Lung microvascular endothelial cell (primary cell): ENCODE data around the gene SYNDIG1. TPM values are rescaled to one million over a fixed set of nuclear protein-coding genes. Genes with fewer than 3 reads are reported as not detected.

ENCODE experiments used
- DNase-seq, 2 donors: peaks; one replicate each; pipeline versions ENCODE4 v3.0.0 to v3.0.0-alpha.2; 2010; ENCODE audit warnings: low read depth in 2 of 2
- total RNA-seq: library from RNA; depleted of rRNA; stranded (reverse); fragments of >200 nt; gene quantifications from 2 replicates; pipeline ENCODE4 v1.2.1, GENCODE V29; 2014

Gene SYNDIG1
- total RNA-seq, 1 donor from 2014 or later = not detected

GRCh38 chr20:24630486-24631172, 161.2 kb downstream of the SYNDIG1 start:
- no peak for DNase-seq

- DNase-seq = no peak
Observed at GRCh38 chr20:24631173-24631505, 161.7 kb downstream of the SYNDIG1 start.

DNA sequence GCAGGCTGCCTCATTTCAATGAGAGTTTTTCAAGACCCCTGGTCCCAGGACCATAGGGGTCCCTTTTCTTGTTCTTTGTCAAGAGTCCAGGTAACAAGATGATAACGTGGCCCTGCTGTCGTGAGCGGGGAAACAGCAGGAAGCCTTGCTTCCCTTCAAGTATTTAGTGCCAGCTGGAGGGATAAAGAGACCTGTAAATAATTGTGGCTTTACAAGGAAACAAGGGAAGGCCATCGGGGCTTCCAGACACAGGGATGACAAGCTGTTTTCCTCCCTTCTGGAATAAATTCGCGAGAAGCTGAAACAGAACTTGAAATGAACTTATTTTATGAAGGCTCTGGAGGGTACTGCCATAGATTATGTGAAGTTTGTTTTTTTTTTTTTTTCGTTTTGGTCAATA, 163.2 kb downstream of the SYNDIG1 start:
- no peak for DNase-seq

DNA sequence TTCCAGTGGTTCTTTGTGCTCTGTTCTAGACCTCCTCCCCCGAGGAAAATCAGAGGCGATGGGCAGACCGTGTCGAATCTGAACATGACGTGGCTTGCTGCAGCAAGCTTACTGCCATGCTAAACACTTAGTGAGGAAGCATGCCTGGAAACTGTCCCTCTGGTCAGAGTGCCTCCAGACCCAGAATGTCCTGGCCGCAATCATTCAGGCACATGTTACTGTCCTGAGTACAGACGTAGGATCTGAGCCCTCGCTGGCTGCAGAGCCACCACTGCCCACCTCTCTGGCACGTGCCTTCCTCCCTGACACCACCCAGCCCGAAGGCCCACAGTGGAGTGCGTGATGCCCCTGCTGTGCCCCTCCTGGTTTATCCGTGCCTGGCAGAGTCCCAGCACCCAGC, 163.6 kb downstream of the SYNDIG1 start:
- no peak for DNase-seq

GRCh38 chr20:24633521-24633920, 164.1 kb downstream of the SYNDIG1 start:
- DNase-seq = no peak

GRCh38 chr20:24634855-24635254, 165.4 kb downstream of the SYNDIG1 start:
- DNase-seq = no peak

GRCh38 chr20:24636626-24637025, 167.2 kb downstream of the SYNDIG1 start:
- no peak for DNase-seq

DNA sequence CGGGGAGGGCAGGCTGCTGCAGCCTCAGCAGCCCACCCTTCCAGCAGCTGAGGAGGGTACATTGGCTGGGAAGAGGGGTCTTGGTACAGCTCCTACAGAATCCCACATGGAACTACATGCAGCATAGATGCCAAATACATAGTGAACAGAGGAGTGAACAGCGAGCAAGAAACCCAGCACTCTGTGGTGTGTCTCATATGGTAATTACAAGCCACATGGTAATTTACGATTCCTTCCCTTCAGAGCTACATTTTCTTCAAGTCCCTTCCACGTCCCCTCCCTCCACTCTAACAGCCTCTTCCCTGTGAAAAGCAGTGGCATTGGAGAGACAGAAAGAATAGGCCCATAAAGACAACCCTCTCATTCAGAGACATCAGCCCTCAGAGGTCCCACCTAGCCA, 167.7 kb downstream of the SYNDIG1 start:
- DNase-seq = no peak

DNA sequence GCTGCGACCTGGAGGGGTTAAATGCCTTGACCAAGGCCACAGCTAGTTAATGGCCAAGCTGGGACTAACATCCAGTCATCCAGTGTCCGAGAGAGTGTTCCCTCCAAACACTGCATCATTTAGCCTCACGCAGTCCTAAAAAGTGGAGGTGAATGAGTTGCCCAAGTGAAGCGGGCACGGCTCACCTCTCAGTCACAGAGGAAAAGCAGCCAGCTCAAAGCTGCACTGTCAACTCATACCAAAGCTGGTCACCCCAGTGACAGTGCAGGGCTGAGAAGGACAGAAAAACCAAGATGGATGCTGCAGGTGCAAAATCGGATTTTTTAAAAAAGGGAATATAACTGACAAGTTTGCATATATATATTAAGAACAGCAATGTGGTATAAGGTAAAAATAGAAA, 168.5 kb downstream of the SYNDIG1 start:
- DNase-seq = no peak

- DNase-seq = no peak
Observed at GRCh38 chr20:24638591-24639548, 169.4 kb downstream of the SYNDIG1 start.

GRCh38 chr20:24640276-24640675, 170.8 kb downstream of the SYNDIG1 start:
- no peak for DNase-seq

DNA sequence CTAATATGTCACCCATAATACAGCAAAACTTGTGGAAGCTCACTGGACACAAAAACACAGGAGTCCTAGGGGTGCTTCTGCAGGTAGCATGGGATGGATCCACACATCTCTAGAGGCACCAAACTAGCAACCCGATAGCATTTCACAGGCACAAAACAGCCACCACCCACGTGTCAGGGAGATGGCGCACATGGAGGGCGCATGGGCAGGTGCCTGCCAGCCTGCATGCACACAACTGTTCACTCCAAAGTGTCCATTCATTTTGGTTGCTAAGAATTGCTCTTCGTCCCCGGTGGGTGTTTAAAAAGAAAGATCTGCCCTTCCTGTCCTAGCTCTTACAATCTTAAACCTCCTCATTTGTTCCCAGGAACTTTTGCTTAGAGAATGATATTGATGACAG, 171.3 kb downstream of the SYNDIG1 start:
- no peak for DNase-seq

DNA sequence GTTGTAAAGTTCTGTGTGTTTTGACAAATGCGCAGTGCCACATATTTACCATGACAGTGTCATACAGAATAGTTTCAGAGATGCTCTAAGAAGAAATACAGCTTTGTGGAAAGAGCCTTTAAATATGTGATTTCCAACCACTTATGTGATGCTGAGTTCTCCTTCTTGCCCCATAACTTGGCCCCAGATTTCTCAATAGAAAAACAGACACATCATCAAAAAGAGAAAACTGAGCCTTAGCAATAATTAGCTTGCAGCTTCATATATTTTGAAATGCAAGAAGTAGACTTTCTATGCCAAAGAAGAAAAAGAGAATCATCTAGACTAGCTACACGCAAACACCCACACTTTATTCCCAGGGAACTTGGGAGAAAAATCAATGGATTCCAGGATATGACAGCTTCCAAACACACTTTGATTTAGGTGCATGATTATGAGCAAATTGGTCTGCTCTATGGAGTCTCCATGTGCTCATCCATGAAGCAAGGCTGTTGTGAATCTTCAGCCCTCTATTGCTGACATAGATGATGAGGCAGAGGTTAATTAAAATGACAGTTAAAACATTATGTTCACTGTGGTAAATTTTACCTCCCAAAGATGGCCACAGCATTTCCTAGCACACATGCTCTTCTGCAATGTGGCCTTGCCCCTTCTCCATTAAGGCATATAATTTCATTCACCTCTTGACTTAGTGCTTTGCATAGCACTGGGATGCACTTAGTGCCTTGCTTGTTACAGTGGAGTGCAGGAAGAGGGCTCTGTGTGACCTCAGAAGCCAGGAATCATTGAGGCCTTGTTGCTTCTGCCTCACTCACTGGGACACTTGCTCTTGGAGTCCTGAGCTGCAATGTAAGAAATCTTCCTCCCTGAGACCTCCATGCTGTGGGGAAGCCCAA, 174.6 kb downstream of the SYNDIG1 start:
- DNase-seq = no peak

- DNase-seq = no peak
Observed at GRCh38 chr20:24646321-24646720, 176.9 kb downstream of the SYNDIG1 start.

DNA sequence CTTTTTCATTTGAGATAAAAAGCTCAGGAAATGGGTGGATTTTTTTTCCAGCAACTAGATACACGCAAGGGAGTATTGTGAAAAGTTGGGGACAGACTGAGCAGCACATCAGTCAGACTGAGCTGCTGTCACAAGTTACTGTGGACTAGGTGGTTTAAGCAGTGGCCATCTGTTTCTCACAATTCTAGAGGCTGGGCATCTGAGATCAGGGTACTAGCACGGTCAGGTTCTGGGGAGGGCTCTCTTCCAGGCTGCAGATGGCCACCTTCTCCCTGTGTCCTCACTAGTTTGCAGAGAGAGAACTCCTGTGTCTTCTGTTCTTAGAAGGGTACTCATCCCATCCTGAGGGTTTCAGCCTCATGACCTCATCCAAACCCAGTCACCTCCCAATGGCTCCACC, 178.3 kb downstream of the SYNDIG1 start:
- DNase-seq = no peak

DNA sequence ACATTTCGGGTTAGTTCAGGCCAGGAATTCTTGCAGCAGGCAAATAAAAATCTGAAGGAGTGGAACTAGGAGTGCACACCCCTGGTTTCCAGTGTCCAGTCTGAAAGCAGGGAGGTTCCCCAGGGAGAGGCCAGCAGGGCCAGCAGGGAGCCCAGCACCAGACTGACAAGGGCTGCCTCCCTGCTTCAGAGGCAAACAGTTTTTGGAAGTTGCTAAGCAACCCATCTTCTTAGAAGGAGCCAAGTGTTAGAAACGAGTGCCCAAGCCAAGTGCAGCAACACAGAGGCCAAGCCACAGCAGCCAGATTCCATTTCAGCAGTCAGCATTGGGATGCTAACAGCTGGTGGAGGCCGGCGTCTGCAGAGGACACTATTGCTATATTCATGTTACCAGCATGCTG, 179.1 kb downstream of the SYNDIG1 start:
- no peak for DNase-seq

DNA sequence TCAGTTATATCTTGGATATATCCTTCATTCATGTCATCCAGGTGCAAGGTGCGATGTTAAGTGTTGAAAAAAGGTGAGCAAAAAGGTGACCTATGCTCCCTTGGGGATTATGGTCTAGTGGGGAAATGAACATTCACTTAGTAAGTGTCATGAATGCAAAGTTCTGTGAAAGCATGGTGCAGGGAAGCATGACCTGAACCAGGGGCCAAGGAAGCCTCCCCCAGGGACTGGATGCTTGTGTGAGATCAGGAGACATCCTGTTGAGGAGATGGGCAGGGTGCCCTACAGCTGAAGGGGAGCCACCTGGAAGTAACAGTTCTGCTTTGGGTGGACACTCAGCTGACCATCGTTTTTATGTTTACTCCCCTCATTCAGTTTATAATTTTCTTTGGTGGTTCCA, 179.5 kb downstream of the SYNDIG1 start:
- no peak for DNase-seq

- no peak for DNase-seq
Observed at GRCh38 chr20:24649787-24650490, 180.5 kb downstream of the SYNDIG1 start.

DNA sequence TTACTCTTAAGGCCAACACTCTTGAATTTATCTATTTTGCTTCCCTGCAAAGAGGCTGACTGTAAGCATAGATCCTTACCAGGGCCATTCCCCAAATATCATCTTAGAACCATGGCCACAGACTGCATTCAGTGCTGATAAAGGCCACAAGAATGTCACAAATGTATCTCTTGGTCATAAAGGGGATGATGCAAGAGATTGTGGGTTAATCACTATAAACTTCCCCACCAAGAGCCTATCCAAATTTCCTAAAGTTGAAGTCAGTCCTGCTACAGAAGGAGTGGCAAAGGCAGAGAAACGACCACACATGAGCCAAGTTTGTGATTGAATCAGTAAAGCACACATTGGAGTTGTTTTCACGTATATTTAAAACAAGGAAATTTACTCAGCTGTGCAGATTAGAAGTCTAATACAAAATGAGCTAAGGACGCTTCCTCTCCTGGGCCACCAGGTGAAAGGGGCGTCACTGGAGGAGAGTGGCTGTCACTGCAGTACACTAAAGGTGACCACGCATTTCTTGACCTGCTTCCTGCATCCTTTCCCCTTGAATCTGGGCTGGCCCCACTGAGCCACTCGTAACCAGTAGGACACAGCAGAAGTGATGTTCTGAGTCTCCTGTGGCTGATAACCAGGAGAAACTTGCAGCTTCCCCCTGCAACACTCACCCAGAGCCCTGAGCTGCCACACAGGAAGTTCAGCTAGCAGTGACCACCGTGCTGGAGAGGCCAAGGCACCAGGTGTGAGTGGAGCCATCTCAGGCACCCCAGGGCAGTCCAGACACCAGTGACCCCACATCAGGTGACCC, 181.9 kb downstream of the SYNDIG1 start:
- DNase-seq = no peak

- no peak for DNase-seq
Observed at GRCh38 chr20:24651976-24652345, 182.5 kb downstream of the SYNDIG1 start.

DNA sequence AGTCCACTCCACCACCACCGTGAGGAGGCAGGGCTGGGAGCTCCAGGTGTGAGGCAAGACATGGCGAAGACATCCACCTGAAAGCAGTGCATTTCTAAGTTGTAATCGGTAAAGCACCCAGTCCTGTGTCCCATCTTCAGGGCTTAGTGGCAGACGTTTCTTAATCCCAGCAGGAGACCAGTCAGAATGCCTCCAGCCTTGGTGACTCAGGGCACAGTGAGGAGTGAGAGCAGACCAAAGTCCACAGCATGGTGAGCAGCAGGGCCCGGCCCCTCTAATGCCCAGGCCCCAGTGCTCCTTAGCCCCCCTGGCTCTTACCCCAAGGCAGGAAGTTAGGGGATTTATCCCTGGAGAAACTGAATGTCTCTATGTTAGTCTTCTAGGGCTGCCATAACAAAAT, 183.9 kb downstream of the SYNDIG1 start:
- DNase-seq = no peak
